HG02763 (cell line): Measurements from ENCODE around the gene FOXL3.

ENCODE experiments used
- ATAC-seq: cut with Tn5 transposase; IDR thresholded peaks from one replicate; pipeline ENCODE4 v1.9.1; 2021; ENCODE audit warnings: mild to moderate bottlenecking, moderate library complexity; ENCODE audit not compliant: unreplicated experiment

The FOXL3 gene

GRCh38 chr7:318878-319661 lies 29.1 kb downstream of the FOXL3 start:
- ATAC-seq = no peak

GRCh38 chr7:320297-320696 lies 30.3 kb downstream of the FOXL3 start:
- ATAC-seq = no peak

- ATAC-seq = no peak
Measured at GRCh38 chr7:322111-322671, 32.2 kb downstream of the FOXL3 start.

GRCh38 chr7:322708-323111 lies 32.7 kb downstream of the FOXL3 start:
- ATAC-seq = no peak

- ATAC-seq = no peak
Measured at GRCh38 chr7:323410-323809, 33.4 kb downstream of the FOXL3 start.

GRCh38 chr7:324011-324410 lies 34.0 kb downstream of the FOXL3 start:
- ATAC-seq = no peak

DNA sequence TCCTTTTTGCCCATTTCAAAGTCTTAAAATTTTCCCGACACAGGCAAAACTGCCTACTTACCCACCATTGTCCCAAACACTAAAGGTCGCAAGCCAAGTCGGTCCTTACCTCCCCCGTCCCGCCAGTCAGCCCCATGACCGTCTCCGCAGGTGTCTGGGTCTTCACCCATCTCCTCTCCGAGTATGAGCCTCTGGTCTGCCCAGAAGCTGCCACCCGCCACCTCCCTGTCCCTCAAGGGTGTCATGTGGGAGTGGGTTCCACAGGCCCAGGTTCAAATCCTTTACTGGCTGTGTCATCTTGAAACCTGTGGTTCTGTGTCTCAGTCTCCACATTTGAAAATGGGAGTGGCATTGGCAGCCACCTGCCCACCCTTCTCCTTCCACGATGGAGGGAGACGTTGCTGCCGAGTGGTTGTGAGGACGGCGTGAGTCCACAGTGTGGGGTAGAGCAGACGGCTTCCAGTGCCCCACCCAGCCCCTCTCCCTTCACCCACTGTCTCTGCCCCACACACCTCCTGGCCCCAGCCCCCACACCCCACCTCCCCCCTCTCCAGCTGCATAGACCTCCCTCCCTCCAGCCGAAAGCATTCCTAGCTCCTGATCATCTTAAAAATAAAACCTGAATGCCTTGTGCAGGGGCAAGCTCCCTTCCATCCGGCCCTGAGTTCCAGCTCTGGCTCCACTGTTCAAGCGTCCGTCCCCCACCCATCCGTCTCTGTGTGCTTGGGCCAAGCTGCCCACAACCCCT lies 35.3 kb downstream of the FOXL3 start:
- ATAC-seq = no peak

- ATAC-seq = no peak
Measured at GRCh38 chr7:325811-326210, 35.8 kb downstream of the FOXL3 start.

GRCh38 chr7:326273-326672 lies 36.3 kb downstream of the FOXL3 start:
- no peak for ATAC-seq

- ATAC-seq = no peak
Measured at GRCh38 chr7:326809-327232, 36.9 kb downstream of the FOXL3 start.

DNA sequence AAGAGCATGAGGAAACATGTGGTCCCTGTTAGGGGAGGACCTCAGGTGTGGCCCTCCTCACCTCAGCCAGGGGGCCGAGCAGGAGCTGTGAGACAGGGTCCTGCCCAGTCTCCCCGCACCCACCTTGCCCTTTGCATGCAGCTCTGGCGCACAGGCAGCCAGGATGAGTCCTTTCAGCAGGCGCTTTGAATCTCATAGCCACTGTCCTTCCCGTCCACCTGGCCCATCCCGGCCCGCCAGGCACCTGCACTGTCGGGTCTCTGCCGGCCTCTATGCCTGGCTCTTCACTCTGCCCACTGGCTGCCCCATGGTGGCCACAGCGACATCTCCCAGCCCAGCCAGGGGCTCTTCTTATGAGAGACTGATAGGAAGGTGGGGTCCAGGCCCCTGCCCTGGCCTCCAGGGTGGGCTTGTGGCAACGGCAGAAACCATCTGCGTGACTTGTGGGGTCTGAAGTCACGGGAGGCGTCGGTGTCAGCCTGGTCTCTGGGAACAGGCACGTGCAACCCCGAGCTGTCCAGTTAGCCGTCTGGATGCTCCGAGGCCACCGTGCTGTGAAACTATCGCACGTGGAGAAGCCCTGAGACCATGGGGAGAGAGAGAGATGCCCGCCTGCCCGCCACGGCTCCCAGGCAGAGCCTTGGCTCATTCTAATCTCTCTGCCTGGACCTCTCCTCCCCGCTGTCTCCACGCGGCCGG lies 37.4 kb downstream of the FOXL3 start:
- ATAC-seq = no peak

- ATAC-seq = no peak
Measured at GRCh38 chr7:327991-328702, 38.2 kb downstream of the FOXL3 start.

GRCh38 chr7:329691-330281 lies 39.8 kb downstream of the FOXL3 start:
- ATAC-seq = no peak

DNA sequence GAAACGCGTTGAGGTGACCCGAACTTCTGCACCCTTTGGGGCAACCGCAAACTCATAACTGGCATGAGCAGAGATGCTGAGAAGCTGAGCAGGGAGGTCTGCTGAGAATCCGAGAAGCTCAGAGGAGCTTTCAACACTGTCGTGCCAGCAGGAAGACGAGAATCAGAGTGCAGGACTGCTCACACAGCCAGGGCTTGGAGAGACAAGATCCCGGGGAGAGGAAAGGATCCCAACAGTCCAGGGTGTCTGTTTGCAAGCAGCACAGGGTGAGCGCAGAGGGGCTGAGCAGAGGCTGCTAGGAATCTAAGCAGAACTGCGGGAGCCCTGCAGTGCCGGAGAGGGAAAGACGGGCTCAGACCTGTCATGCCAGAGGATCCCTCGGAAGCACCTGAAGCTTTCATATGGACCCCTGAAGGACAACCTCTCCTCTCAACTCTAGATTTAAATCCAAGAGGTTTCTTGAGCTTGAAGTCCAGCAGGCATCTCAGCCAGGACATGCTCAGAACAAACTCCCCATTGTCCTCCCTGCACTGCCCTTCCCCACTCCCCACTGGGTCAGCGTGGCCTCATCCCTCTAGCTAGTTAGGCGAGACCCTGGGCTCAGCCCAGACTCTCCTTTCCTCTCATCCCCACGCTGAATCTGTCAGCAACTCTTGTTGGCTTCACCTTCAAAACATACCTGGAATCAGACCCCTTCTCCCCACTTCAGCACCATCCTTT lies 40.7 kb downstream of the FOXL3 start:
- ATAC-seq = no peak

DNA sequence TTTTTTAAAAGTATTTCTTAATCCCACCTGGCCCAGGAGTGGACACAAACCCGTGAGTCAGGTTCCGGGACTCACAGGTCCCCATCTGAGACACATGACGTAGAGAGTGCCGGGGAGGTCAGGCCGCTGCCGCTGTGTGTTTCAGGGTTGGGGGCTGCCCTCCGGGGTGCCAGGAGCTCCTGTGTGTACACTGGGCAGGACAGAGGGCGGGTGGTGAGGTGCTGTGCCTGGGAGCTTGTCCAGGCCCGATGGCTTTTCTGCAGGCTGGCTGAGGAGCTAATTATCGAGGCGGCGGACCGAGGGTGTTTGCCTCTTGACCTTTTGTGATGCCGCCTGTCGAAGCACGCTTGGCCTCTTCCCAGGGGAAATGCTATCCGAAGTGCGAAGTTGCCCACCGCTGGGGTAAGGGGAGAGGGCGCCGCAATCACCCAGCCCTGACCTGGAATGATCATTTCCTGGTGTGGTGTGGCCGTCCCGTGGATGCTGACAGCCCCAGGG lies 42.1 kb downstream of the FOXL3 start:
- no peak for ATAC-seq

DNA sequence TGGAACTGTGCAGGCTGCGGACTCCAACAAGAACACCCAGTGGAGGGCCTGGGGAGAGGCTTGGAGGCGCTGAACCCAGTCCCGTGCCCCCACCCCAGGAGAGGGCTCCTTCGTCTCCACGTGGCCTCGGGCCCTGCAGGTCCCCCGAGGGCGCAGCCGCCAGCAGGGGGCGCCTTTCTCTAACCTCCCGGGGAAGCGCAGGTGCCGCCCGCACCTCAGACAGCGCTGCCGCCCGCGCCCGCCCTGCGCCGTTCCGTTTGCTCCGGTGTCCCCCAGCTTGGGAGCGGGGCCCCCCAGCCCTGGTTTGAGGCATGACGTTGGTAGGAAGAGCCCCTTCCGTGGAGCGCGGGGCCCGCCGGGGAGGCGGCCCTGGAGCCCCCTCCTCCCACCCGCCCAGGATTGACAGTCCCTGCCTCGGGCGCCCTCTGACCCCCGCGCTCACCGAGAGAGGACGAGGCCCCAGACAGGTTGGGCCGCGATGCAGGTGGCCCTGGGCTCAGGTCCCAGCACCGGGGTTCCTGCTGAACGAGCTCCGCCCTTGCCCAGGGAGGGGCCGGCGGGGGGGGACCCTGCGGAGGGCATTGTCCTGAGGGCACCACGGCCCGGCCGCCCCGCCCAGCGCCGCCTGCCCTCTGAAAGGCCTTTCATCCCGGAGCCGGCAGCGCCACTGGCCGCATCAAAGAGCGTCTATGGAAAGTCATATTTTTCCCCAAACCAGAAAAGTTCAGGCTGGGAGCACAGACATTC lies 42.8 kb downstream of the FOXL3 start:
- ATAC-seq = no peak

GRCh38 chr7:333393-333764 lies 43.4 kb downstream of the FOXL3 start:
- no peak for ATAC-seq

DNA sequence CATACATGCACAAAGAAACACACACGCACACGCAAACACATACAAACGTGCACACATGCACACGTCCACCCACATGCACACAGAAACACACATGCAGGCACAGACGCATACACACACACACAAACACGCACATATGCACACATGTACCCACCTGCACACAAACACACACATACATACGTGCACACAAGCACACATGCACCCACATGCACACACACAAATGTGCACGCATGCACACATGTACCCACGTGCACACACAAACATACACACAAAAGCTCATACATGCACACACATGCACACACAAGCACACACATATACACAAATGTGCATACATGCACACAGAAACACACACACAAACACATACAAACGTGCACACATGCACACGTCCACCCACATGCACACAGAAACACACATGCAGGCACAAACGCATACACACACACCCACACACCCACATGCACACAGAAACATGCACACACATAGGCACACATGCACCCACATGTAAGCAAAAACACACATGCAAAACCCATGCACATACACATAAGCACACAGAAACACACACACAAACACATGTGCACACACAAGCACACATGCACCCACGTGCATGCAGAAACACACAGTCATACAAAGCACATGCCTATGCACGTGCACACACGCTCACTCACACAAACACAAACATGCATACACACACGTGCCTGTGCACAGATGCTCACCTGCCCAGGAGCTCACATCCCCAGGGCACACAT lies 44.8 kb downstream of the FOXL3 start:
- no peak for ATAC-seq
